Right lung (tissue), 5 donors: ENCODE data around the gene SYNPO2. TPM values are rescaled to one million over a fixed set of nuclear protein-coding genes. Genes with fewer than 3 reads are reported as not detected.
A peak's percentile ranks its signal among the peaks of the same experiment; 100 is the strongest.
"Not testable (repeated sequence)": the region's sequence is repeated elsewhere in the genome, so short reads cannot be mapped to it uniquely, and the experiment has no call there.

Experiments used
- DNase-seq, 2 donors: peaks; one replicate each; pipeline ENCODE4 v3.0.0-alpha.2; 2013
- polyA plus RNA-seq, 5 donors: library from polyadenylated mRNA; unstranded; fragments of 120-200 nt; gene quantifications; one replicate each; pipeline versions ENCODE4 v1.2.1 to v1.2.3, GENCODE V29; 2013; ENCODE audit warnings: inconsistent platforms in 1 of 5, low replicate concordance in 1 of 5; ENCODE audit not compliant: insufficient read length in 5 of 5, insufficient read depth in 1 of 5

The SYNPO2 gene
- polyA plus RNA-seq, 5 donors, result 3.3 to 5.7 (median 4.3) TPM

- DNase-seq, result no peak
Observed at GRCh38 chr4:118972167-118972566, 83.5 kb downstream of the SYNPO2 start.

- no peak for DNase-seq
Observed at GRCh38 chr4:118973295-118973694, 84.6 kb downstream of the SYNPO2 start.

- no peak for DNase-seq
Observed at GRCh38 chr4:118974758-118975157, 86.1 kb downstream of the SYNPO2 start.

- DNase-seq, result no peak
Observed at GRCh38 chr4:118975449-118976192, 87.0 kb downstream of the SYNPO2 start.

- DNase-seq, result not testable (repeated sequence)
Observed at GRCh38 chr4:118976193-118976560, 87.5 kb downstream of the SYNPO2 start.

GRCh38 chr4:118977100-118977499, 88.4 kb downstream of the SYNPO2 start:
- DNase-seq, result not testable (repeated sequence)

- DNase-seq, result no peak
Observed at GRCh38 chr4:118979712-118980111, 91.1 kb downstream of the SYNPO2 start.

- DNase-seq, result no peak
Observed at GRCh38 chr4:118981171-118981838, 92.7 kb downstream of the SYNPO2 start.

GRCh38 chr4:118981839-118982381, 93.3 kb downstream of the SYNPO2 start:
- peak in 1 of 2 donors; percentile 71 for DNase-seq

- no peak for DNase-seq
Observed at GRCh38 chr4:118983293-118983692, 94.6 kb downstream of the SYNPO2 start.

GRCh38 chr4:118983831-118984230, 95.2 kb downstream of the SYNPO2 start:
- DNase-seq, result no peak

- no peak for DNase-seq
Observed at GRCh38 chr4:118985170-118986000, 96.7 kb downstream of the SYNPO2 start.

GRCh38 chr4:118987959-118988634, 99.4 kb downstream of the SYNPO2 start:
- DNase-seq, result no peak

- no peak for DNase-seq
Observed at GRCh38 chr4:118988635-118988972, 100.0 kb downstream of the SYNPO2 start.

- no peak for DNase-seq
Observed at GRCh38 chr4:118989098-118990080, 100.7 kb downstream of the SYNPO2 start.

GRCh38 chr4:118991686-118992085, 103.0 kb downstream of the SYNPO2 start:
- DNase-seq, result no peak

- DNase-seq, result no peak
Observed at GRCh38 chr4:118992149-118992548, 103.5 kb downstream of the SYNPO2 start.

- no peak for DNase-seq
Observed at GRCh38 chr4:118993333-118993732, 104.7 kb downstream of the SYNPO2 start.

GRCh38 chr4:118994030-118994429, 105.4 kb downstream of the SYNPO2 start:
- no peak for DNase-seq

GRCh38 chr4:118995693-118996391, 107.2 kb downstream of the SYNPO2 start:
- DNase-seq, result no peak
